HEK293 (cell line): ENCODE measurements around the gene VOPP1.

Experiments
- CTCF ChIP-seq: fragments of 450-650 bp; formaldehyde crosslinking; IDR thresholded peaks from 2 replicates; pipeline ENCODE4 v1.5.1; 2016; ENCODE audit warnings: missing biosample characterization, missing genetic modification characterization
- PRDM1 ChIP-seq: fragments of 450-650 bp; formaldehyde crosslinking; IDR thresholded peaks from 2 replicates; pipeline ENCODE4; 2016; ENCODE audit warnings: missing biosample characterization, missing genetic modification characterization
- SCRT1 ChIP-seq: fragments of 450-650 bp; formaldehyde crosslinking; IDR thresholded peaks from 2 replicates; pipeline ENCODE4 v1.5.1; 2016; ENCODE audit warnings: missing biosample characterization, missing genetic modification characterization, borderline replicate concordance
- YY1 ChIP-seq: fragments of 450-650 bp; formaldehyde crosslinking; IDR thresholded peaks from 2 replicates; pipeline ENCODE4 v1.5.1; 2018; ENCODE audit warnings: missing biosample characterization, missing genetic modification characterization
- ZNF354C ChIP-seq: fragments of 450-650 bp; formaldehyde crosslinking; IDR thresholded peaks from 2 replicates; pipeline ENCODE4 v1.5.1; 2016; ENCODE audit warnings: missing biosample characterization, missing genetic modification characterization, low read depth, borderline replicate concordance

GRCh38 chr7:55427342-55427741 lies 145.0 kb downstream of the VOPP1 start:
- TF ChIP-seq PRDM1 (tag by site-specific recombination) (no peak), ZNF354C (no peak), CTCF (tag by site-specific recombination) (no peak), YY1 (tag by site-specific recombination) (no peak), SCRT1 (tag by site-specific recombination) (no peak)
